GM12872 (cell line): ENCODE measurements around the gene SLC25A2.
A peak's percentile ranks its signal among the peaks of the same experiment; 100 is the strongest.

ENCODE experiments used
- CTCF ChIP-seq: IDR thresholded peaks from 3 replicates; pipeline ENCODE4 v1.5.1; 2011; ENCODE audit warnings: low read depth, mild to moderate bottlenecking, low read length, moderate library complexity; ENCODE audit not compliant: insufficient read depth

Gene SLC25A2

GRCh38 chr5:141338538-141339306, 34.9 kb upstream of the SLC25A2 start, which contains the start of gene PCDHGA2:
TSS of gene PCDHGA2 (plus strand) at chr5:141338760.
- TF ChIP-seq CTCF: peak; percentile 54; the same call in 2 of the 3 replicates

GRCh38 chr5:141330299-141331080, 26.6 kb upstream of the SLC25A2 start, which contains the start of gene PCDHGA1:
TSS of gene PCDHGA1 (plus strand) at chr5:141330514.
- TF ChIP-seq CTCF: peak; percentile 68

GRCh38 chr5:141328231-141328630, 24.4 kb upstream of the SLC25A2 start:
- TF ChIP-seq CTCF: no peak

GRCh38 chr5:141326088-141326854, 22.4 kb upstream of the SLC25A2 start:
- peak; percentile 61; the same call in 2 of the 3 replicates for TF ChIP-seq CTCF

DNA sequence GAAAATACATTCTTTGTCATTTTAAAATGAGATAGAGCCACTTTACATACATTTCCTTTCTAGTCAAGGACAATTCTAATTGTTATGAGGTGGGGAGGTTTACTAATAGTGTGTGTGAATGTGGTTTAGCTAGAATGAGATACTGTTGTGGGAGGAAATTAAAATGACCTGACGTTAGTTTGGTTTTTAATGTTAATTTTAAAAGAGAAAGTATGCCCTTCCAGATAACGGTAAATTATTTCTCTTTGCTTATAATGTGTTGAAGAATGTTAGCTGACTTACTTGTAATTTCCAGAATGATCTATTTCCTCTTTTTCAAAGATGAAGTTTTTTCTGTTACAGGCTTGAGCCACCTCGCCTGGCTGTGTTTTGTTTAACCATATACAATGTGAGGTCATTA, 18.4 kb upstream of the SLC25A2 start:
- TF ChIP-seq CTCF: no peak

DNA sequence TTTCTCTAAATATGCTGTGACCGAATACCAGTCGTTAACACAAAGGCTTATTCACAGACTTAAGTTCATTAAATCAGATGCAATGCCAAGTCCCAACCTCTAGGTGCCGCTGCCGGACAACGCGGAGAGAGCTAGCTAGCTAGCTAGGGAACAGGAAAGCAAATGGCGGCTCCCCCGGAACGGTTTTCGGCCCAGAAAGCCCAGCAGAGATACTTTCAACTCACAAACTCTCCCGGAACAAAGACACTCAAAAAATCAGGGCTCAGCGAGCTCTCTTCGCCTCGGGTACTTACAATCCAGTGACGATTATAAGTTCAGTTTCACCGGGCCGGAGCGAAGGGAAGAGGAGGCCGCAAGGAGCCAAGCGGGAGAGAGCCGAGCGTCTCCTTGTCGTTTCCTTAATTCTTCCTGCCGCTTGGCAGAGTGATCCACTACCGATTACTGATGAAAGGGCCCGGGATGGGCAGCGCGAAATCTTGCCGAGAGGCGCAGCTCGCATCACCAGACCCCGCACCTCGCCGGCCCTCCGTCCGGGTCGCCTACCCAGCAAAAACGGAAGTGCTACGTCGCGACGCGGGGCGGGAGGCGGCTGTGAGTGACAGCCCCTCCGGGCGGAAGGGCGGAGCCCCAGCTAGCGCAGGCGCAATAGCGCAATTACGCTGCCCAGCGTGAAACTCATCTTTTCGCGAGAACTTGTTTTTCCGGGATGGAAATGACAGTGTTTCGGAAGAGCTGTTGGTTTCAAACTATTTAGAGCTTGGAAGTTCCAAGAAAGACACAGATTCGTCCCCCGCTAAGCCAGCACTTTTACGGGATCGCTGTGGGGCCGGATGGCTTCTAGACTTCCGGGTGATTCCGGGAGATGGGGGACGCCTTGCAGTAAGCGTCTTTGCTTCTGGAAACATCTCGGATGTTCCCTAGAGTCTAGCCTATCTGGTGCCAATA, 16.6 kb upstream of the SLC25A2 start, which contains the start of gene TAF7:
TAF7 (minus strand) TSS at position 560 of the 945 bp plus-strand sequence. CDS start 740 bp downstream, outside the sequence.
- TF ChIP-seq CTCF: peak; percentile 88
